Left ventricle myocardium inferior (tissue), 1 donor: ENCODE data around the gene CEP97. TPM values are rescaled to one million over a fixed set of nuclear protein-coding genes. Genes with fewer than 3 reads are reported as not detected.
"Not testable (repeated sequence)": the region's sequence is repeated elsewhere in the genome, so short reads cannot be mapped to it uniquely, and the experiment has no call there.

Experiments
- DNase-seq: peaks from one replicate; pipeline ENCODE4 v3.0.0-alpha.2; 2020
- H3K27ac ChIP-seq: fragments of 200-600 bp; replicated peaks from 2 replicates; pipeline ENCODE4 v1.8.0; 2021
- H3K27me3 ChIP-seq: fragments of 200-600 bp; 2 replicates; pipeline ENCODE4 v1.8.0; 2021; ENCODE audit warnings: low read depth
- H3K36me3 ChIP-seq: fragments of 200-600 bp; 2 replicates; pipeline ENCODE4 v1.8.0; 2021
- H3K4me1 ChIP-seq: fragments of 200-600 bp; 2 replicates; pipeline ENCODE4 v1.8.0; 2021
- H3K4me3 ChIP-seq: fragments of 200-600 bp; 2 replicates; pipeline ENCODE4 v1.8.0; 2021; ENCODE audit warnings: mild to moderate bottlenecking, moderate library complexity
- H3K9me3 ChIP-seq: fragments of 200-600 bp; replicated peaks from 2 replicates; pipeline ENCODE4 v1.8.0; 2021
- intact Hi-C: fragments of 100-400 bp; cut with micrococcal nuclease; formaldehyde crosslinking; loops from one replicate; pipeline ENCODE4 v1.11.0; 2022
- total RNA-seq: library from RNA; stranded (reverse); fragmentation: NEBNext Ultra II Directional; extraction: Animal tissue kit (Norgen Biotek cat#: 25700); gene quantifications from one replicate; pipeline ENCODE4 v1.2.1, GENCODE V29; 2021
- TF ChIP-seq, protein P1 (sequence below): fragments of 200-600 bp; IDR thresholded peaks from 2 replicates; pipeline ENCODE4 v1.8.0; 2021; ENCODE audit warnings: antibody characterized with exemption, mild to moderate bottlenecking, borderline replicate concordance
- donor health status: DM: no; HTN: yes; CAD: no; lungs with severe emphysema.

The CEP97 gene
- total RNA-seq, 1 donor from 2014 or later = 5.9 TPM

GRCh38 chr3:101701696-101702634, 22.4 kb upstream of the CEP97 start:
- no peak for DNase-seq
- intact Hi-C loops = no loop called here
- Histone ChIP-seq H3K4me3 (no peak overlapping the region), H3K4me1 (no peaks in the 10 kb centered on the region), H3K36me3 (no peaks in the 10 kb centered on the region), H3K27ac (no peak overlapping the region), H3K9me3 (no peaks in the 10 kb centered on the region), H3K27me3 (no peaks in the 10 kb centered on the region)
- TF ChIP-seq, protein P1, sequence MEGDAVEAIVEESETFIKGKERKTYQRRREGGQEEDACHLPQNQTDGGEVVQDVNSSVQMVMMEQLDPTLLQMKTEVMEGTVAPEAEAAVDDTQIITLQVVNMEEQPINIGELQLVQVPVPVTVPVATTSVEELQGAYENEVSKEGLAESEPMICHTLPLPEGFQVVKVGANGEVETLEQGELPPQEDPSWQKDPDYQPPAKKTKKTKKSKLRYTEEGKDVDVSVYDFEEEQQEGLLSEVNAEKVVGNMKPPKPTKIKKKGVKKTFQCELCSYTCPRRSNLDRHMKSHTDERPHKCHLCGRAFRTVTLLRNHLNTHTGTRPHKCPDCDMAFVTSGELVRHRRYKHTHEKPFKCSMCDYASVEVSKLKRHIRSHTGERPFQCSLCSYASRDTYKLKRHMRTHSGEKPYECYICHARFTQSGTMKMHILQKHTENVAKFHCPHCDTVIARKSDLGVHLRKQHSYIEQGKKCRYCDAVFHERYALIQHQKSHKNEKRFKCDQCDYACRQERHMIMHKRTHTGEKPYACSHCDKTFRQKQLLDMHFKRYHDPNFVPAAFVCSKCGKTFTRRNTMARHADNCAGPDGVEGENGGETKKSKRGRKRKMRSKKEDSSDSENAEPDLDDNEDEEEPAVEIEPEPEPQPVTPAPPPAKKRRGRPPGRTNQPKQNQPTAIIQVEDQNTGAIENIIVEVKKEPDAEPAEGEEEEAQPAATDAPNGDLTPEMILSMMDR = no peak

DNA sequence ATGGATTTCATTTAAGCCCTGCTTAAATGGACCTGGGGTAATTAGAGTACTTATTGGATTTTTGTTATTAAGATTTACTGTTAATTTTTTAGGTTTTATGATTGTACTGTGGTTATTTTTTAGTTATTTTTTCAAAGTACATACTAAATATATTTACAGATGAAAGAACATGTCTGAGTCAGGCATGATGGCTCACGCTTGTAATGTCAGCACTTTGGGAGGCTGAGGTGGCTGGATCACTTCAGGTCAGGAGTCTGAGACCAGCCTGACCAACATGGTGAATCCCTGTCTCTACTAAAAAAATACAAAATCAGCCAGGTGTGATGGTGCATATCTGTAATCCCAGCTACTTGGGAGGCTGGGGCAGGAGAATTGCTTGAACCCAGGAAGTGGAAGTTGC, 21.7 kb upstream of the CEP97 start:
- H3K4me1 ChIP-seq = no peaks in the 10 kb centered on the region
- intact Hi-C loops = no loop called here
- no peaks in the 10 kb centered on the region for H3K9me3 ChIP-seq
- no peak overlapping the region for H3K27ac ChIP-seq
- no peak overlapping the region for H3K4me3 ChIP-seq
- DNase-seq = no peak
- TF ChIP-seq, protein P1 = no peak
- H3K27me3 ChIP-seq = no peaks in the 10 kb centered on the region
- no peaks in the 10 kb centered on the region for H3K36me3 ChIP-seq

GRCh38 chr3:101703169-101703568, 21.2 kb upstream of the CEP97 start:
- intact Hi-C loops = no loop called here
- Histone ChIP-seq H3K27ac (no peak overlapping the region), H3K27me3 (no peaks in the 10 kb centered on the region), H3K9me3 (no peaks in the 10 kb centered on the region), H3K4me3 (no peak overlapping the region), H3K4me1 (no peaks in the 10 kb centered on the region), H3K36me3 (no peaks in the 10 kb centered on the region)
- TF ChIP-seq, protein P1 = no peak
- DNase-seq = no peak

DNA sequence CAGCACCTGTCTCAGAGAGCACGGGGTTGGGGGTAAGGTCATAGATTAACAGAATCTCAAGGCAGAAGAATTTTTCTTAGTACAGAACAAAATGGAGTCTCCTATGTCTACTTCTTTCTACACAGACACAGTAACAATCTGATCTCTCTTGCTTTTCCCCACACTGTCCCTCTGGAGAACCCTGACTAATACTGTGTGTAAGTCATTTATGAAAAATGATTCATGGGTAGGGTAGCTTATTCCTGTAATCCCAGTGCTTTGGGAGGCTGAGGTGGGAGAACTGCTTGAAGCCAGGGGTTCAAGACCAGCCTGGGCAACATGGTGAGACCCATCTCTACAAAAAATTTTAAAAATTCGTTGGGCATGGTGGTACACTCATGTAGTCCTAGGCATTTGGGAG, 19.8 kb upstream of the CEP97 start:
- DNase-seq, H3K27me3 ChIP-seq, H3K4me3 ChIP-seq, intact Hi-C loops, H3K4me1 ChIP-seq, H3K9me3 ChIP-seq, H3K36me3 ChIP-seq, H3K27ac ChIP-seq: not testable (repeated sequence)

GRCh38 chr3:101709126-101709525, 15.3 kb upstream of the CEP97 start:
- TF ChIP-seq, protein P1 = no peak
- intact Hi-C loops = no loop called here

GRCh38 chr3:101718455-101718854, 6.0 kb upstream of the CEP97 start:
- TF ChIP-seq, protein P1 = no peak
- H3K9me3 ChIP-seq = no peaks in the 10 kb centered on the region
- H3K36me3 ChIP-seq = no peaks in the 10 kb centered on the region
- intact Hi-C loops = no loop called here
- no peak overlapping the region for H3K27ac ChIP-seq
- H3K4me1 ChIP-seq = peaks cover 12% of the 10 kb centered on the region
- DNase-seq = no peak
- H3K27me3 ChIP-seq = no peaks in the 10 kb centered on the region
- H3K4me3 ChIP-seq = no peak overlapping the region

More at GRCh38 chr3:101709126-101709525, 15.3 kb upstream of the CEP97 start:
- H3K27ac ChIP-seq = no peak overlapping the region
- H3K4me3 ChIP-seq = no peak overlapping the region
- no peaks in the 10 kb centered on the region for H3K4me1 ChIP-seq
- no peak for DNase-seq
- no peaks in the 10 kb centered on the region for H3K27me3 ChIP-seq
- no peaks in the 10 kb centered on the region for H3K36me3 ChIP-seq
- H3K9me3 ChIP-seq = no peaks in the 10 kb centered on the region
